GM21737 (cell line): ENCODE measurements around the gene CMIP.
A peak's percentile ranks its signal among the peaks of the same experiment; 100 is the strongest.

ENCODE experiments used
- ATAC-seq: cut with Tn5 transposase; IDR thresholded peaks from one replicate; pipeline ENCODE4 v1.9.1; 2021; ENCODE audit warnings: mild to moderate bottlenecking, moderate library complexity; ENCODE audit not compliant: unreplicated experiment

The CMIP gene

DNA sequence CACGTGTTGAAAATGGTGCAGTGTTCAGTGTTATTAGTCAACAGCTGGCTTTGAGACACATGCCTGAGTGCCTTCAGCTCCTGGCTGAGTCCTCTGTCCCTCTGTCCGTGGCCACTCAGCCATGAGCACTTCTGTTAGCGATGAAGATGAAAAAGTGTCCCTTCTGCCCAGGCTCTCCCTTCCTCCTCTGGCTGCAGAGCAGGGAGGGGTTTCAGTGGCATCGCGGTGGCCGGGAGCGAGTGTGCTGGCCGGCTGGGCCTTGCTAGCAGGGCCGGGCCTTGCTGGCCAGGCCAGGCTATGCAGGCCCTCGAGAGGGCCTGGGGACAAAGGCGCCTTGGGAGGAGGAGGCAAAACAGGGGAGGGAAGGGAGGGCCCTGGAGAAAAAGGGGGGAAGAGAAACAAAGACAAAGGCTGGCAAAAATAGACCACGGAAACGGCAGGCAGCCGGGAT is 47.7 kb downstream of the CMIP start:
- no peak for ATAC-seq

- no peak for ATAC-seq
These were observed 48.6 kb downstream of the CMIP start for GRCh38 chr16:81492965-81493754.

DNA sequence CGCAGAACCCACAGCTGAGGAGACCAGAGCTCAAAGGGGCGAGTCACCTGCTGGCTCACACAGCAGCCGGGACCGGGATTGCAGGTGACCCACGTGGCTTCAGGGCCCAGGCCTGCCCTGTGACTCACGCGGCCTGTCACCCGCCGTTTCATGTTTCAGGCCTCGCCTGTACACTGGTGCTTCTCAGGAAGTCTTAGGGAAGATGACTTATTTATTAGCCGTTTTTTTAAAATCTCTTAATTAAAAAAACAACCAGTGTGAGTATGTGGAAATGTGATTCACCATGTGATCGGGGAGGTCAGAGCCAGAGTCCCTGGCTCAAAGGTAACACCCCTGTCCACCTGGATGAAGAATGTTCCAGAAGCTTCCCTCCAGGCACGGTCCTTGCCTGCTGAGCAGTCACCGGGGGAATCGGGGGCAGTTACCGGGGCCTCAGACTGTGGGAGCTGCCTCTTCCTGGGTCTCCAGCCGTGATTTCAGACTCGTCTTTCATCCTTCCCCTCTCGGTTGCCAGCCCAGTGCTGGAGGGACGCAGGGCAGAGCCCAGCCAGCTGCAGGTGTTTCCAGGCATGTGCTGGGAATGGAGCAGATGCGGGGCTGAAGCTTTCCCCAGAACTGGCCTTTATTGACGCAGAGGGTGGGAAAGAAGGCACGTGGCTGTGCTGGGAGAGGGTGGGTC is 49.3 kb downstream of the CMIP start:
- no peak for ATAC-seq

DNA sequence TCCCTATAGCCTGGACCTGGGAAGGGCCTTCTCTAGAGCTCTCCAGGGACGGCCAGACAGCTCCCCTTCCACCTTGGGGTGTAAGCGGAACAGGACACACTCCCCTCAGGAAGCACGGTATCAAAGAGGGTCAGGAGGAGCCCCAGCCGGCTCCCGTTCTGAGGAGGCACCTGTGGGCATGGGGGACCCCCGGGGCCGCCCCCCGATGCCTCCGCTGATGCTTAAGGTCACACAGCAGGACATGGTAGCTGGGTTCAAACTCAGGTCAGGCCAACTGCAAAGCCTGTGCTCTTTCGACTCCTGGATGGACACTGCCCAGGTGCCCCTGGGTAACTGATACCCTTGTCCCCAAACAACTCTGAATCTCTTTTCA is 49.8 kb downstream of the CMIP start:
- ATAC-seq: no peak

GRCh38 chr16:81494888-81495287 is 50.3 kb downstream of the CMIP start:
- no peak for ATAC-seq

- ATAC-seq: no peak
These were observed 51.0 kb downstream of the CMIP start for GRCh38 chr16:81495321-81496234.

- no peak for ATAC-seq
These were observed 51.7 kb downstream of the CMIP start for GRCh38 chr16:81496321-81496720.

DNA sequence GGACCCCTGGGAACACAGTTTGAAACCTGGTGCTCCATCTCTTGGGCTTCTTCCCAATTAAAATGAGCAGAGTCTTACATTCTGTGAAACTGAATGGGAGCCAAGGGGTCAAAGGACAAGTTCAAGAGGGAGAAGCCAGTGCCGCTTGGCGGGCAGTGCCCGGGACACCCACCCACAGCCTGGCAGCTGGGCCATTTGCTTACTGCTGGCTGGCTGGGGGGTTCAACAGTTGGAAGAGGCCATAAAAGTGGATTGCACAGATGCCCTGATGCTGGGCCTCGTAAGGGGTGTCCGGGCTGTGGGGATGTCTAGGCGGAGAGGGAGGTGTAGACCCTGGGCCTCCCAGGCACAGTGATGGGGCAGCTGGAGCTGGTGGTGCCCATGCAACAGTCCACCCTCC is 52.1 kb downstream of the CMIP start:
- ATAC-seq: no peak

DNA sequence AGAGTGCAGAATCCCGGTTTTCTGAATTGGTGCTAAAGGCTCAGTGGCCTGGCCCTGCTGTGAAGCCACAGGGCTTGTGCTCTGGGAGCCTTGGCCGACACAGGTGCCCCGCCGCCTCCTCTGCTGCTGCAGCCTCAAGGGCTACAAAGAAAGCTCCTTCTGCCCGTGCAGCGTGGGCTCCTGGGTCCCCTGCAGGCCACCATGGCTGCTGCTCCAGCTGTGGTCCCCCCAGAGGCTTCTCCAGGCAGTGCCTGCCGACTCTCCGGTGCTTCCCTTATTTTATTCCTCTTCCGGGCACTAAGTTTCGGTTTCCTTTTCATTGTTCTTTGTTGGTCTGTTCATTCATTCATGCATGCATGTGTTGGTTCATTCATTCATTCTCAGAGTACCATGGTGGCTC is 53.1 kb downstream of the CMIP start:
- no peak for ATAC-seq

DNA sequence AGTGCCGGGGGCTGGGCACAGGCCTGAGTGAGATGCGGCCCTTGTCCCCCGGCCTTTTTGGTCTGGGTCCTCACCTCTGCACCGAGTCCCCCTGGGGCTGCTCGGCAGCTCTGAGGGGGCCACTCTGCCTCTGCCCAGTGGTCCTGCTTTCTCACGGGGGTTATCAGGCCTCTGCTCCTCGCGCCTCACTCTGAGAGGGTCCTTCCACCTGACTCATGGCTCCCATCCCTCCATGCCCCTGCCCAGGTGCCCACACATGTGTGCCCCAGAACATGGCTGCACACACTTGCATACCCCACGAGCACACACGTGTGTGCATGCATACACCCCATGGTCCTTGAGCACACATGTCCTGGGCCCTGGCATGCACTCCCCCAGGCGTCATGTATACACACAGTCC is 53.7 kb downstream of the CMIP start:
- no peak for ATAC-seq

DNA sequence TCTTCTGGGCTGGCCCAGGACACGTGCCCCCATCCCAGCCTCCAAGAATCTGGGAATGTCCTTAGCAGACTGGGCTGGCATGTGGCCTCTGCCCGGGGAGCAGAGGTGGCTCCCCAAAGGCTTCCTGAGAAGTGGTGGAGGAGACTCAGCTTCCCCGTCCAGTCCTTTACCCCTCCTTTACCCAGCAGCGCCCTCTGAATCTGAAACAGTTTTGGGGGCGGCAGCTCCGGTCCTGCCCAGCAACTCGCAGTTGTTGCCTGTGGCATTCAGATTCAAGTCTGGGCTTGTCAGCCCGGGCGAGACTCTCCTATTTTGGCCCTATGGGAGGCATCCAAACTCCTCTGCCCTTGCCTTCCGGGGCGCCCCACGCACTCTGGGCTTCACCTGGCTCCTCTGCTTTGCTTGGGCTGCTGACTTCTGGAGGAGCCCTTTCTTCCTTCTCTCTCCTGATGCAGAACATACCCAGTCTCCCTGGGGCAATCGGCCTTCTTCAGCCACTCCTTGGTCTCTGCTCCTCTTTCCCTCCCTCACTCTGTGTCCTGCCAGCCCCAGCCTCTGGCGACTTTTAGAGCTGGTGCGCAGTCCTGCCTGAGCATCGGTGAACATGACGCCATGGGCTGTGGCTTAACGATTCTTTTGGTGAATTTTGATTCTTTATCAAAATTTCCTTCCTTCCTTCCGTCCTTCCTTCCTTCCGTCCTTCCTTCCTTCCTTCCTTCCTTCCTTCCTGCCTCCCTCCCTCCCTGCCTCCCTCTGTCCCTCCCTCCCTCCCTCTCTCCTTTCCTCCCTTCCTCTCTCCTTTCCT is 55.2 kb downstream of the CMIP start:
- ATAC-seq: no peak

- no peak for ATAC-seq
These were observed 56.4 kb downstream of the CMIP start for GRCh38 chr16:81500833-81501521.

GRCh38 chr16:81502396-81503070 is 57.9 kb downstream of the CMIP start:
- ATAC-seq: no peak

GRCh38 chr16:81505011-81505661 is 60.5 kb downstream of the CMIP start:
- ATAC-seq: peak; percentile 76

DNA sequence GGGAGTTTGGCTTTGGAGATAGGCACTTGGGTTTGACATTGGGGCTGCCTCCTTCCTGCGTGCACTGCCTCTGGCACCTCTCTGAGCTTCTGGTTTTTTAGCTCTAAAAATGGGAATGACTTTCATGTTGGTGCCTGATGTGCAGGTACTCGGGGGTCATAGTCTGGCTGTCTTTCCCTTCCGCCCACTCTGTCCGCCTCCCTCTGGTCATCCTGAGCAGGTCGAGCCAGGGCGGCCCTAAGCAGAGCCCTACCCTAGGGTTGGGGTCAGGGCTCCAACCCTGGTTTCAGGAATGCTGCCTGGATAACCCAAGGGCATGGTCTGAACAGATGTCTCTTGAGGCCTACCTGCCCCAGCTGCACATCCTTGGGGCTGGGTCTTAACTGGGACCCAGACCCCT is 64.8 kb downstream of the CMIP start:
- ATAC-seq: no peak

DNA sequence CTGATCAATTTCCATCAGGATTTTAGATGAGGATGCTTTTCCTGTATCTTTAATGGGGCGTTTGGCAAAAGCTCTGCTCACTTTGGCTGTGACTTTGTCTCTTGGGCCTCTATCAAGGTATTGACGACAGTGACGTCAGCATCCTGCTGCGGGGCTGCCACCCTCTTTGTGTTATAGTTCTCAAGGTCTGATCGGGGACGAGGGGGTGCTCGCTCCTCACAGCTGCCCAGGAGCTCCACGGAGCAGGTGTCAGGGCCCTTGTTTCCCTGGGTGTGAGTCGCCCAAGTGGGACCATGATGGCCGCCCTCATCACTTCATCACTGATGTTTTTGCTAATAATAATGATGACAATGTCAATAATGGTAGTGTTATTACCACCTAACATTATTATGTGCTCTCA is 65.4 kb downstream of the CMIP start:
- no peak for ATAC-seq

GRCh38 chr16:81511371-81511770 is 66.8 kb downstream of the CMIP start:
- no peak for ATAC-seq

GRCh38 chr16:81513204-81514040 is 68.8 kb downstream of the CMIP start:
- ATAC-seq: no peak
